ENCODE data around the gene THPO. TPM values are rescaled to one million over a fixed set of nuclear protein-coding genes. Genes with fewer than 3 reads are reported as not detected.

Gene THPO
- total and polyA plus RNA-seq, 5 donors from 2014 or later, result not detected

DNA sequence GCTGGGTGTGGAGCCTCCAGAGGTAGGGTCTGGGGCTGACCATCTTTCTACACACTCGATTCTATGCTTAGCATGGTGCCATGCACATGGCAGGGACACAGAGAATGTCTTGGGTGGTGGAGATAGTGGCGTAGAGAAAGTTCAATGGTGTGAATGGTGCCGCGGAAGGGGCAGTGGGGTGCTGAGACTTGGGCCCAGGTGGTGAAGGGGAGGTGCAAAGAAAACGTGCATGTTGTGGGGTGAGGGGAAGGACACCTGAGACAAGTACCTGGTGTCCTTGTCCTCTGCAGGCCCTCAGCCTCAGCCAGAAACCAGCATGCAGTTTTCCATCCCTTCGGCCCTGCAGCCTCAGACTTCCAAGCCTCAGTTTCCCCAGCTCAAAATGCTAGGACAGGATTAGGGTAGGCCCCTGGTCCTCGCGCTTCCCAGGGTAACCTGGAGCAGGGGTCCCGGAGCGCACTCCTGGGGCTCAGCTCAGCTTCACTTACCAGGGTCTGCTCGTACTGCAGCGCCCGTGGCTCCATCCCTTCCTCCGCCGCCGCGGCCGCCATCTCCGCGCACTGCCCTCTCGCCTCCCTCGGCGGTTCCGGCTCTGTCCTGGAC, 17.0 kb downstream of the THPO start:
- H3K9me3 ChIP-seq (ENCODE audit: control insufficient read depth in 2 of 2, low read length in 2 of 2), result no peaks in the 10 kb centered on the region
- peak overlapping the region; percentile 44 for H3K4me3 ChIP-seq (ENCODE audit: low read depth, low read length)
- no peak overlapping the region for H3K27ac ChIP-seq (ENCODE audit: insufficient read depth, low read length, poor library complexity, severe bottlenecking)
- peak overlapping the region in 1 of 3 donors; percentile 44 for H3K27ac Mint-ChIP-seq
- no peak for ATAC-seq (ENCODE audit: low read depth in 2 of 2)
- no peaks in the 10 kb centered on the region for H3K36me3 ChIP-seq (ENCODE audit: control insufficient read depth, insufficient read depth, low read length)
- H3K9me3 Mint-ChIP-seq, result no peaks in the 10 kb centered on the region
- no peak for DNase-seq
- H3K36me3 Mint-ChIP-seq, result peaks cover 6% of the 10 kb centered on the region
- H3K4me1 ChIP-seq (ENCODE audit: control insufficient read depth, insufficient read depth, low read length, poor library complexity, severe bottlenecking), result peaks cover 33% of the 10 kb centered on the region
- H3K4me3 Mint-ChIP-seq, result peak overlapping the region; percentile 88 to 94 (median 89)
- peaks cover 4 to 40% (median 27%) of the 10 kb centered on the region in 4 donors for H3K4me1 Mint-ChIP-seq
- H3K27me3 Mint-ChIP-seq, result peaks cover 6% of the 10 kb centered on the region
- no peaks in the 10 kb centered on the region for H3K27me3 ChIP-seq (ENCODE audit: control insufficient read depth, insufficient read depth, low read length)

- H3K36me3 Mint-ChIP-seq, result peaks cover 7% of the 10 kb centered on the region
- Histone ChIP-seq H3K27ac (ENCODE audit: insufficient read depth, low read length, poor library complexity, severe bottlenecking) (no peak overlapping the region), H3K4me1 (ENCODE audit: control insufficient read depth, insufficient read depth, low read length, poor library complexity, severe bottlenecking) (peaks cover 33% of the 10 kb centered on the region), H3K27me3 (ENCODE audit: control insufficient read depth, insufficient read depth, low read length) (no peaks in the 10 kb centered on the region), H3K4me3 (ENCODE audit: low read depth, low read length) (no peak overlapping the region), H3K36me3 (ENCODE audit: control insufficient read depth, insufficient read depth, low read length) (no peaks in the 10 kb centered on the region), H3K9me3 (ENCODE audit: control insufficient read depth in 2 of 2, low read length in 2 of 2) (no peaks in the 10 kb centered on the region)
- no peak for DNase-seq
- H3K9me3 Mint-ChIP-seq, result no peaks in the 10 kb centered on the region
- no peak overlapping the region for H3K27ac Mint-ChIP-seq
- peaks cover 4 to 38% (median 26%) of the 10 kb centered on the region in 4 donors for H3K4me1 Mint-ChIP-seq
- H3K4me3 Mint-ChIP-seq, result peak overlapping the region; percentile 88 to 94 (median 89)
- ATAC-seq (ENCODE audit: low read depth in 2 of 2), result no peak
- peaks cover 7% of the 10 kb centered on the region for H3K27me3 Mint-ChIP-seq
Observed at GRCh38 chr3:184360070-184360928, 17.7 kb downstream of the THPO start.

GRCh38 chr3:184359610-184360009, 18.4 kb downstream of the THPO start:
- Histone ChIP-seq H3K4me1 (ENCODE audit: control insufficient read depth, insufficient read depth, low read length, poor library complexity, severe bottlenecking) (peaks cover 33% of the 10 kb centered on the region), H3K27me3 (ENCODE audit: control insufficient read depth, insufficient read depth, low read length) (no peaks in the 10 kb centered on the region), H3K27ac (ENCODE audit: insufficient read depth, low read length, poor library complexity, severe bottlenecking) (no peak overlapping the region), H3K9me3 (ENCODE audit: control insufficient read depth in 2 of 2, low read length in 2 of 2) (no peaks in the 10 kb centered on the region), H3K36me3 (ENCODE audit: control insufficient read depth, insufficient read depth, low read length) (no peaks in the 10 kb centered on the region), H3K4me3 (ENCODE audit: low read depth, low read length) (no peak overlapping the region)
- peaks cover 5% of the 10 kb centered on the region for H3K36me3 Mint-ChIP-seq
- DNase-seq (no peak), ATAC-seq (ENCODE audit: low read depth in 2 of 2) (no peak)
- no peaks in the 10 kb centered on the region for H3K9me3 Mint-ChIP-seq
- H3K4me1 Mint-ChIP-seq, result peaks cover 1 to 31% (median 19%) of the 10 kb centered on the region in 4 donors
- H3K27ac Mint-ChIP-seq, result no peak overlapping the region
- peaks cover 11% of the 10 kb centered on the region for H3K27me3 Mint-ChIP-seq
- H3K4me3 Mint-ChIP-seq, result peak overlapping the region in 3 of 4 donors; percentile 64 to 90 (median 88)

- H3K9me3 ChIP-seq (ENCODE audit: control insufficient read depth in 2 of 2, low read length in 2 of 2), result no peaks in the 10 kb centered on the region
- Mint-ChIP-seq H3K4me1 (peaks cover 0 to 24% (median 14%) of the 10 kb centered on the region in 4 donors), H3K9me3 (no peaks in the 10 kb centered on the region), H3K4me3 (peak overlapping the region in 1 of 4 donors; percentile 54), H3K27me3 (peaks cover 11% of the 10 kb centered on the region), H3K36me3 (peaks cover 5% of the 10 kb centered on the region), H3K27ac (no peak overlapping the region)
- no peak for DNase-seq
- peaks cover 30% of the 10 kb centered on the region for H3K4me1 ChIP-seq (ENCODE audit: control insufficient read depth, insufficient read depth, low read length, poor library complexity, severe bottlenecking)
- no peak for ATAC-seq (ENCODE audit: low read depth in 2 of 2)
- H3K4me3 ChIP-seq (ENCODE audit: low read depth, low read length), result no peak overlapping the region
- no peaks in the 10 kb centered on the region for H3K36me3 ChIP-seq (ENCODE audit: control insufficient read depth, insufficient read depth, low read length)
- no peaks in the 10 kb centered on the region for H3K27me3 ChIP-seq (ENCODE audit: control insufficient read depth, insufficient read depth, low read length)
- no peak overlapping the region for H3K27ac ChIP-seq (ENCODE audit: insufficient read depth, low read length, poor library complexity, severe bottlenecking)
Observed at GRCh38 chr3:184358921-184359350, 19.1 kb downstream of the THPO start.

DNA sequence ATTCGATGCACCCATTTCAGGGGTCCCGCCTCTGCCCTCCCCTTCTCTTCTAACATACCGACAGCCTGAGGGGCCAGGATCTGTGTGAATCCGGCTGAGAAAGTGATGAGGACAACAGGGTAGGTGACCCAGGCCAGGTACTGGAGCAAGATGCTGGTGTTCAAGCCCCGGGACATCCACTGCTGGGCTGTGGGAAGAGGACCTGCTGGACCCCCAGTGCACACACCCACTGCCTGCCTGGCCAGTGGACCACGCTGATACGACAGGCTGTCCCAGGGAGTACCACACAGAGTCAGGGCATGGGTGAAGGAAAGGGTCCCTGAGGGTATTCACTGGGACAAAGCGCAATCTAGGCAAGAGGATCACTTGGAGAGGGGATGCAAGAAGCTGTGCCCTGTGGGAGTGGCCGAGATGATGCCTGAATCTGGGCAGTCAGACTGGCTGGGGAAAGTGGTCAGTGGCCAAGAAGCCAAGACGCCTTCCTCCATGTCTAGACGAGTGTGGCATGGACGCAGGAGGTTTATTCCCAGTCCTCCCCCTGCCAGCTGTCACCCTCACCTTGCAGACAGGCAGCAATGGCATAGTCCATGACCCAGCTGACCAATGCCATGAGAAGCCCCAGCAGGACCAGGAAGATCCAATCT, 19.8 kb downstream of the THPO start:
- Histone ChIP-seq H3K4me3 (ENCODE audit: low read depth, low read length) (no peak overlapping the region), H3K27ac (ENCODE audit: insufficient read depth, low read length, poor library complexity, severe bottlenecking) (no peak overlapping the region), H3K9me3 (ENCODE audit: control insufficient read depth in 2 of 2, low read length in 2 of 2) (no peaks in the 10 kb centered on the region), H3K4me1 (ENCODE audit: control insufficient read depth, insufficient read depth, low read length, poor library complexity, severe bottlenecking) (peaks cover 23% of the 10 kb centered on the region), H3K36me3 (ENCODE audit: control insufficient read depth, insufficient read depth, low read length) (no peaks in the 10 kb centered on the region), H3K27me3 (ENCODE audit: control insufficient read depth, insufficient read depth, low read length) (no peaks in the 10 kb centered on the region)
- peaks cover 0 to 17% (median 10%) of the 10 kb centered on the region in 4 donors for H3K4me1 Mint-ChIP-seq
- no peaks in the 10 kb centered on the region for H3K9me3 Mint-ChIP-seq
- peaks cover 5% of the 10 kb centered on the region for H3K36me3 Mint-ChIP-seq
- ATAC-seq (ENCODE audit: low read depth in 2 of 2) (no peak), DNase-seq (no peak)
- H3K27me3 Mint-ChIP-seq, result peaks cover 7% of the 10 kb centered on the region
- peak overlapping the region in 2 of 4 donors; percentile 43 to 54 for H3K4me3 Mint-ChIP-seq
- H3K27ac Mint-ChIP-seq, result no peak overlapping the region

GRCh38 chr3:184357248-184358123, 20.5 kb downstream of the THPO start:
- no peaks in the 10 kb centered on the region for H3K27me3 ChIP-seq (ENCODE audit: control insufficient read depth, insufficient read depth, low read length)
- Mint-ChIP-seq H3K4me1 (peaks cover 0 to 16% (median 9%) of the 10 kb centered on the region in 4 donors), H3K27ac (no peak overlapping the region), H3K36me3 (peaks cover 5% of the 10 kb centered on the region), H3K4me3 (peak overlapping the region in 1 of 4 donors; percentile 57), H3K9me3 (no peaks in the 10 kb centered on the region), H3K27me3 (peaks cover 4% of the 10 kb centered on the region)
- no peak for DNase-seq
- H3K9me3 ChIP-seq (ENCODE audit: control insufficient read depth in 2 of 2, low read length in 2 of 2), result no peaks in the 10 kb centered on the region
- H3K27ac ChIP-seq (ENCODE audit: insufficient read depth, low read length, poor library complexity, severe bottlenecking), result no peak overlapping the region
- ATAC-seq (ENCODE audit: low read depth in 2 of 2), result no peak
- no peak overlapping the region for H3K4me3 ChIP-seq (ENCODE audit: low read depth, low read length)
- peaks cover 22% of the 10 kb centered on the region for H3K4me1 ChIP-seq (ENCODE audit: control insufficient read depth, insufficient read depth, low read length, poor library complexity, severe bottlenecking)
- no peaks in the 10 kb centered on the region for H3K36me3 ChIP-seq (ENCODE audit: control insufficient read depth, insufficient read depth, low read length)
